ENCODE measurements around the gene E2F4. TPM values are rescaled to one million over a fixed set of nuclear protein-coding genes. Genes with fewer than 3 reads are reported as not detected.

Gene E2F4
- total RNA-seq, 1 experiment from 2014 or later, result 86.2 TPM

- Histone ChIP-seq H3K36me3 (ENCODE audit: low read depth, low read length) (no peaks in the 10 kb centered on the region), H3K4me2 (ENCODE audit: low read length) (no peak overlapping the region), H3K4me3 (ENCODE audit: low read length) (no peak overlapping the region), H3F3A (ENCODE audit: low read length, unreplicated experiment) (no peaks in the 10 kb centered on the region), H2AFZ (ENCODE audit: low read length) (no peak overlapping the region), H3K79me2 (ENCODE audit: low read length) (no peaks in the 10 kb centered on the region), H3K9me2 (replicated peaks; ENCODE audit: low read length) (no peaks in the 10 kb centered on the region), H3K9me3 (ENCODE audit: low read length) (no peaks in the 10 kb centered on the region), H3K4me1 (ENCODE audit: insufficient read depth, low read length) (peaks cover 17% of the 10 kb centered on the region), H3K27me3 (ENCODE audit: low read length) (no peaks in the 10 kb centered on the region), H3K9ac (ENCODE audit: low read length) (no peak overlapping the region), H3K27ac (ENCODE audit: low read length) (no peak overlapping the region), H4K20me1 (ENCODE audit: low read length) (no peaks in the 10 kb centered on the region)
- TF ChIP-seq EZH2 (IDR thresholded peaks at IDR 0.05; ENCODE audit: low read length, unreplicated experiment), result no peak
- TF ChIP-seq EZH2phosphoT487 (IDR thresholded peaks at IDR 0.05; ENCODE audit: borderline replicate concordance, low read length), result no peak
- no peak for TF ChIP-seq CTCF (conservative IDR thresholded peaks at IDR 0.05; ENCODE audit: low read depth, low read length)
- ATAC-seq (no peak), DNase-seq (no peak)
- ChIA-PET CTCF (no interaction called here), POLR2A (ENCODE audit: unreplicated experiment) (no interaction called here)
- no TSS peak for BruUV-seq (replicated peaks)
- intact Hi-C loops (cut with micrococcal nuclease), result no loop called here
Observed at GRCh38 chr16:67165121-67166078, 26.6 kb upstream of the E2F4 start.

GRCh38 chr16:67166110-67166547 lies 25.8 kb upstream of the E2F4 start:
- intact Hi-C loops (cut with micrococcal nuclease), result no loop called here

More at GRCh38 chr16:67166110-67166547, 25.8 kb upstream of the E2F4 start:
- Histone ChIP-seq H3F3A (ENCODE audit: low read length, unreplicated experiment) (no peaks in the 10 kb centered on the region), H3K9me2 (replicated peaks; ENCODE audit: low read length) (no peaks in the 10 kb centered on the region), H4K20me1 (ENCODE audit: low read length) (no peaks in the 10 kb centered on the region), H3K27ac (ENCODE audit: low read length) (no peak overlapping the region), H3K27me3 (ENCODE audit: low read length) (no peaks in the 10 kb centered on the region), H3K9ac (ENCODE audit: low read length) (no peak overlapping the region), H3K4me1 (ENCODE audit: insufficient read depth, low read length) (peaks cover 22% of the 10 kb centered on the region), H3K79me2 (ENCODE audit: low read length) (0 out of 2 replicates have a peak, but pooled peaks cover 2% of the 10 kb centered on the region), H3K4me2 (ENCODE audit: low read length) (no peak overlapping the region), H3K36me3 (ENCODE audit: low read depth, low read length) (no peaks in the 10 kb centered on the region), H3K9me3 (ENCODE audit: low read length) (no peaks in the 10 kb centered on the region), H2AFZ (ENCODE audit: low read length) (no peak overlapping the region), H3K4me3 (ENCODE audit: low read length) (no peak overlapping the region)
- CTCF ChIA-PET, result no interaction called here
- no TSS peak for BruUV-seq (replicated peaks)
- ATAC-seq (no peak), DNase-seq (no peak)
- POLR2A ChIA-PET (ENCODE audit: unreplicated experiment), result no interaction called here
- TF ChIP-seq CTCF (conservative IDR thresholded peaks at IDR 0.05; ENCODE audit: low read depth, low read length) (no peak), EZH2phosphoT487 (IDR thresholded peaks at IDR 0.05; ENCODE audit: borderline replicate concordance, low read length) (no peak), EZH2 (IDR thresholded peaks at IDR 0.05; ENCODE audit: low read length, unreplicated experiment) (no peak)
